Measurements from ENCODE around the gene DUSP19. TPM values are rescaled to one million over a fixed set of nuclear protein-coding genes. Genes with fewer than 3 reads are reported as not detected.

Gene DUSP19
- total and polyA plus RNA-seq, 2 of the 13 experiments (the other 11 are each of a cell fraction or from before 2014, with no cell fraction given), result 1.3 to 1.9 TPM

DNA sequence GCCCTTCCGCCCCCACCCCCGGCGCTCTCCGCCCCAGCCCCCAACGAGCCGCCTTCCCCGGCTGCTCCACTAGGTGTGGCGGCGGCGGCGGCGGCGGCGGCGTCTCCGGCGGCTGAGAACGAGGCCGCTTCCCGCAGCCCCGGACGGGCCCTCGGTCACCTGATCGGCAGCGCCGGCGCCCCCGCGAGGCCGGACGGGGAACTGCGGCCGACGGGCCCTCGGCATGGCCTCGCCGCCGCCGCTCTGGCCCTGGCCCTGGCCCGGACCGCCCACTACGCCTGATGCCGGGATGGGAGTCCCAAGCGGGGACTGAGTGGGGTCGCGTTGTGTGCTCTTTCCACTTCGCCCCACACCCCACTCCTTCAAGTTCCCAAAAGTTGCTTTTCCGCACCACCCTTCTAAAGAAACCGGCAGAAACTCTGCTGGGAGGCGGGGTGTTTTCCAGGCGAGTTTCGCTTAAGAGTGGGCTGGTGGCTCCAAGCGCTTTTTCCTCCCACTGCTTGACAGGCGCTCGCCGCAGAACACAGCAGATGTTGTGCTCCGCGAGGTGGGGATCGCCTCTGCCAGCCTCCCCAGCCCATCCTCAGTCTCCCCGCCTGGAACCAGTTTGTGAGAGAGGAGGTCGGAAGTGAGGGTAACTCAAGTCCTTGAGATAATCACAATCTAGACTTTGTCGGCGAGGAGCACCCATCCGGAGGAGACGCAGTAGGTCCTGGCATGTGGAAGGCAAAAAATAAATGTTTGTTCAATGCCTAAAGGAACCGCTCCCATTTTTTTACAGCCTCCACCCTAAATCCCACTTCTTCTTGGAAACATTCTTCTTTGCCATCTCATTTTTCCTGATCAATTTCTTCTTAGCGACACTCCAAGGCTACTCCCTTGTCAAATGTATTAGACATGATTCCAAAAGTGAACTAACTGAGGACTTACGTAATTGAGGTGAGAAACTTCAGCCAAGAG, 39.9 kb upstream of the DUSP19 start, which contains the start of gene NCKAP1 (continued):
- TF ChIP-seq PLSCR1 (CRISPR knock-in tag; IDR thresholded peaks at IDR 0.05; ENCODE audit: borderline replicate concordance) (no peak), GABPA (IDR thresholded peaks at IDR 0.05; ENCODE audit: low read depth, low read length) (no peak; the same call in 1 of the 2 replicates), GABPA (CRISPR knock-in tag; IDR thresholded peaks at IDR 0.05; ENCODE audit: low read depth) (no peak), BRCA1 (CRISPR knock-in tag; IDR thresholded peaks at IDR 0.05) (0 out of 2 replicates have a peak, but pooled peaks have one; percentile 73), ZNF549 (CRISPR knock-in tag; IDR thresholded peaks at IDR 0.05) (0 out of 2 replicates have a peak, but pooled peaks have one; percentile 63), ZNF501 (CRISPR knock-in tag; IDR thresholded peaks at IDR 0.05) (peak; percentile 74), ZNF34 (CRISPR knock-in tag; IDR thresholded peaks at IDR 0.05; ENCODE audit: borderline replicate concordance) (peak; percentile 91), ZBTB7A (CRISPR knock-in tag; IDR thresholded peaks at IDR 0.05) (no peak), MIXL1 (CRISPR knock-in tag; IDR thresholded peaks at IDR 0.05) (no peak), BCL3 (CRISPR knock-in tag; IDR thresholded peaks at IDR 0.05) (no peak), ZNF574 (CRISPR knock-in tag; IDR thresholded peaks at IDR 0.05) (peak; percentile 92), ZNF580 (CRISPR knock-in tag; IDR thresholded peaks at IDR 0.05; ENCODE audit: borderline replicate concordance, low read depth) (0 out of 2 replicates have a peak, but pooled peaks have one; percentile 15), TFAP4 (IDR thresholded peaks at IDR 0.05; ENCODE audit: borderline replicate concordance, low read depth) (peak; percentile 73; the same call in 1 of the 2 replicates), PITX1 (CRISPR knock-in tag; IDR thresholded peaks at IDR 0.05) (peak; percentile 34; the same call in 1 of the 2 replicates), ZNF232 (CRISPR knock-in tag; IDR thresholded peaks at IDR 0.05; ENCODE audit: borderline replicate concordance) (peak; percentile 78; the same call in 1 of the 2 replicates), SUZ12 (IDR thresholded peaks at IDR 0.05; ENCODE audit: low read depth, low read length) (no peak), ZNF766 (CRISPR knock-in tag; IDR thresholded peaks at IDR 0.05; ENCODE audit: borderline replicate concordance) (peak; percentile 53; the same call in 1 of the 2 replicates), JUND (CRISPR knock-in tag; IDR thresholded peaks at IDR 0.05) (no peak), ESRRA (CRISPR knock-in tag; IDR thresholded peaks at IDR 0.05; ENCODE audit: low read depth) (peak; percentile 59)
- TF ChIP-seq, protein P1, sequence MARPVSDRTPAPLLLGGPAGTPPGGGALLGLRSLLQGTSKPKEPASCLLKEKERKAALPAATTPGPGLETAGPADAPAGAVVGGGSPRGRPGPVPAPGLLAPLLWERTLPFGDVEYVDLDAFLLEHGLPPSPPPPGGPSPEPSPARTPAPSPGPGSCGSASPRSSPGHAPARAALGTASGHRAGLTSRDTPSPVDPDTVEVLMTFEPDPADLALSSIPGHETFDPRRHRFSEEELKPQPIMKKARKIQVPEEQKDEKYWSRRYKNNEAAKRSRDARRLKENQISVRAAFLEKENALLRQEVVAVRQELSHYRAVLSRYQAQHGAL (CRISPR knock-in tag; IDR thresholded peaks at IDR 0.05; ENCODE audit: not compliant biosample characterization), result peak; percentile 68
- TF ChIP-seq, protein P2, sequence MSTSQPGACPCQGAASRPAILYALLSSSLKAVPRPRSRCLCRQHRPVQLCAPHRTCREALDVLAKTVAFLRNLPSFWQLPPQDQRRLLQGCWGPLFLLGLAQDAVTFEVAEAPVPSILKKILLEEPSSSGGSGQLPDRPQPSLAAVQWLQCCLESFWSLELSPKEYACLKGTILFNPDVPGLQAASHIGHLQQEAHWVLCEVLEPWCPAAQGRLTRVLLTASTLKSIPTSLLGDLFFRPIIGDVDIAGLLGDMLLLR (CRISPR knock-in tag; IDR thresholded peaks at IDR 0.05), result peak; percentile 79; the same call in 1 of the 2 replicates
